HG03039 (cell line): ENCODE measurements around the gene FBL.
"Not testable (repeated sequence)": the region's sequence is repeated elsewhere in the genome, so short reads cannot be mapped to it uniquely, and the experiment has no call there.

Source experiments
- ATAC-seq: cut with Tn5 transposase; IDR thresholded peaks from one replicate; pipeline ENCODE4 v1.9.1; 2021; ENCODE audit warnings: mild to moderate bottlenecking, moderate library complexity; ENCODE audit not compliant: unreplicated experiment

FBL gene

GRCh38 chr19:39877488-39877887 lies 31.3 kb upstream of the FBL start:
- not testable (repeated sequence) for ATAC-seq

- not testable (repeated sequence) for ATAC-seq
Observed at GRCh38 chr19:39876486-39876885, 30.3 kb upstream of the FBL start.

- ATAC-seq: not testable (repeated sequence)
Observed at GRCh38 chr19:39875401-39875864, 29.3 kb upstream of the FBL start.

- ATAC-seq: no peak
Observed at GRCh38 chr19:39874404-39874803, 28.2 kb upstream of the FBL start.

- no peak for ATAC-seq
Observed at GRCh38 chr19:39873385-39873784, 27.2 kb upstream of the FBL start.

GRCh38 chr19:39871886-39872866 lies 26.0 kb upstream of the FBL start:
- ATAC-seq: no peak

GRCh38 chr19:39871362-39871761 lies 25.2 kb upstream of the FBL start:
- ATAC-seq: no peak

GRCh38 chr19:39870171-39870971 lies 24.2 kb upstream of the FBL start:
- ATAC-seq: no peak

GRCh38 chr19:39867952-39868351 lies 21.8 kb upstream of the FBL start:
- no peak for ATAC-seq

GRCh38 chr19:39867133-39867532 lies 21.0 kb upstream of the FBL start:
- ATAC-seq: no peak

GRCh38 chr19:39865953-39866352 lies 19.8 kb upstream of the FBL start:
- no peak for ATAC-seq

- ATAC-seq: no peak
Observed at GRCh38 chr19:39865186-39865585, 19.0 kb upstream of the FBL start.

- no peak for ATAC-seq
Observed at GRCh38 chr19:39864118-39864517, 17.9 kb upstream of the FBL start.

- no peak for ATAC-seq
Observed at GRCh38 chr19:39858541-39858940, 12.4 kb upstream of the FBL start.

GRCh38 chr19:39852882-39853281 lies 6.7 kb upstream of the FBL start:
- no peak for ATAC-seq

GRCh38 chr19:39850892-39851291 lies 4.7 kb upstream of the FBL start:
- ATAC-seq: no peak

GRCh38 chr19:39848392-39848791 lies 2.2 kb upstream of the FBL start:
- no peak for ATAC-seq

- ATAC-seq: no peak
Observed at GRCh38 chr19:39847525-39847924, 1.3 kb upstream of the FBL start.

GRCh38 chr19:39846678-39847486 lies 703 bp upstream of the FBL start:
- ATAC-seq: no peak

GRCh38 chr19:39845584-39845932 lies 621 bp downstream of the FBL start:
- no peak for ATAC-seq

- no peak for ATAC-seq
Observed at GRCh38 chr19:39845172-39845571, 1.0 kb downstream of the FBL start.
